Spleen (tissue), 7 donors: Measurements from ENCODE around the gene HSPA12B.

Experiments
- CTCF ChIP-seq, 11 experiments: fragments of 200-600 bp in 7 of 11; fragments of 450-650 bp in 4 of 11; sonication (generic) in 4 of 11; IDR thresholded peaks in 8 of 11; conservative IDR thresholded peaks in 3 of 11; 1 replicate in 7 of 11; 2 replicates in 4 of 11; pipeline versions ENCODE4 v1.4.0 to v1.8.0; 2016 to 2021; ENCODE audit warnings: antibody characterized with exemption in 11 of 11, inconsistent platforms in 4 of 11, mild to moderate bottlenecking in 1 of 11
- POLR2A ChIP-seq, 3 donors: fragments of 450-650 bp; IDR thresholded peaks; one replicate each; pipeline ENCODE4 v1.5.1; 2017; ENCODE audit warnings: antibody characterized with exemption in 3 of 3, mild to moderate bottlenecking in 1 of 3
- POLR2AphosphoS5 ChIP-seq, 3 donors: sonication (generic); formaldehyde crosslinking; IDR thresholded peaks; one replicate each; pipeline ENCODE4 v1.5.1; 2017; ENCODE audit warnings: antibody characterized with exemption in 3 of 3
- donor health status: DM: no; HTN: no; CAD: no; lungs with moderate emphysema.
- donor health status: DM: no; HTN: no; CAD: no.
- donor health status: DM: no; HTN: no; CAD: no.

DNA sequence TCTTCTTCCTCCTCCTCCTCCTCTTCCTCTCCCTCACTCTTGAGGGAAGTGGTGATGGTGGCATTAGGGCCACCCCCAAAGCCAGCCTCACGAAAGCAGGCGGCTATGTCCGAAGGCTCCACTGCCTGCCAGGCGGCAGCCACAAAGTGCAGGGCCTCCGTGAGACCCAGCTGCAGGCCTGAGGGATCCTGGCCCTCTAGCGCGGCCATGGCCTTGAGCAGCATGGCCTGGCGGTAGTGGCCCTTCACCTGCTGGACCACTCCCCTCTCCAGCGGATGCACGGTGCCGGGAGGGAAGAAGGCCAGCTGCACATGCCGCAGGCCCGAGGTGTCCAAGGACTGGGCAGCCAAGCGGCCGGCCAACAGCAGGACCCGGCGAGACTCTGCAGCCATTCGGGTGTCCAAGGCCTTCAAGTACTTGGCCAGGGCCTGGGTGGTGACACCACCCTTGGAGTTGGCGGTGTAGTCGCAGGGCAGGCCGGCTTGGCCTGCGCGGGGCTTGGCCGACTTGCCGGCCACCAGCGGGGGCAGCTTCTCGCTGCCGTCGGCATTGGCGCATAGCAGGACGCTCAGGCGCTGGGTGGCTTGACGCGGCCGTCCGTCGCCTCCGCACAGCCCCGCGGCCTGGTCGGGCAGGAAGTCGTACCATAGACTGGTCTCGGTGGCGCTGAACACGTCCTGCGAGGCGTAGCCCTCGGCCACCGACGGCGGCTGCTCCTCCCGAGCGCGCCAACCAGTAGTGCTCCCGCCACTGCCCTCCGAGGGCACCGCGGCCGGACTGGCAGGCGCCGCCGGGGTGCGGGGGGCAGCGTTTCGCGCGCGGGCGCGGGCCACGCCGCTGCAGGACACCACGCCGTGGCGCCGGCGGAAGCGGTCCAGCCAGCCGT lies 53.0 kb downstream of the HSPA12B start:
- no peak for TF ChIP-seq CTCF (IDR thresholded peaks at IDR 0.05 in 8 of 11, conservative IDR thresholded peaks at IDR 0.05 in 3 of 11)
- no peak for TF ChIP-seq POLR2A (IDR thresholded peaks at IDR 0.05)
- TF ChIP-seq POLR2AphosphoS5 (IDR thresholded peaks at IDR 0.05), result peak in 2 of 3 donors; percentile 49 to 66
